Mucosa of gallbladder (tissue), 1 donor: ENCODE data around the gene EP300. TPM values are rescaled to one million over a fixed set of nuclear protein-coding genes. Genes with fewer than 3 reads are reported as not detected.
"Not testable (repeated sequence)": the region's sequence is repeated elsewhere in the genome, so short reads cannot be mapped to it uniquely, and the experiment has no call there.

Experiments
- DNase-seq: peaks from one replicate; pipeline ENCODE4 v3.0.0-alpha.2; 2020; ENCODE audit warnings: low spot score
- total RNA-seq: library from RNA; stranded (reverse); gene quantifications from one replicate; pipeline ENCODE4 v1.2.1, GENCODE V29; 2021
- donor health status: DM: no; HTN: no; CAD: no.

EP300 gene
- total RNA-seq = 69.3 TPM

- peak; percentile 81 for DNase-seq
Measured at GRCh38 chr22:41092023-41092817, at the start of gene EP300. Gene EP300, plus strand, starts transcription at chr22:41092592. Its CDS starts 413 bp downstream, at chr22:41093005.

GRCh38 chr22:41043722-41044121 is 48.7 kb upstream of the EP300 start:
- no peak for DNase-seq

GRCh38 chr22:41045575-41045974 is 46.8 kb upstream of the EP300 start:
- not testable (repeated sequence) for DNase-seq

GRCh38 chr22:41047801-41048211 is 44.6 kb upstream of the EP300 start:
- DNase-seq = no peak

GRCh38 chr22:41048345-41048744 is 44.0 kb upstream of the EP300 start:
- not testable (repeated sequence) for DNase-seq

GRCh38 chr22:41048791-41049717 is 43.3 kb upstream of the EP300 start:
- DNase-seq = peak; percentile 66

- DNase-seq = not testable (repeated sequence)
Measured at GRCh38 chr22:41049795-41050194, 42.6 kb upstream of the EP300 start.

GRCh38 chr22:41050883-41051282 is 41.5 kb upstream of the EP300 start:
- DNase-seq = no peak

- DNase-seq = no peak
Measured at GRCh38 chr22:41052661-41053490, 39.5 kb upstream of the EP300 start.

- DNase-seq = no peak
Measured at GRCh38 chr22:41057076-41057475, 35.3 kb upstream of the EP300 start.

- no peak for DNase-seq
Measured at GRCh38 chr22:41062146-41062545, 30.2 kb upstream of the EP300 start.

GRCh38 chr22:41064326-41064725 is 28.1 kb upstream of the EP300 start:
- DNase-seq = not testable (repeated sequence)

GRCh38 chr22:41066341-41066740 is 26.1 kb upstream of the EP300 start:
- DNase-seq = not testable (repeated sequence)

- not testable (repeated sequence) for DNase-seq
Measured at GRCh38 chr22:41067968-41068367, 24.4 kb upstream of the EP300 start.

- no peak for DNase-seq
Measured at GRCh38 chr22:41070665-41071331, 21.6 kb upstream of the EP300 start.

- DNase-seq = no peak
Measured at GRCh38 chr22:41074061-41074460, 18.3 kb upstream of the EP300 start.

GRCh38 chr22:41074466-41074865 is 17.9 kb upstream of the EP300 start:
- no peak for DNase-seq

- DNase-seq = no peak
Measured at GRCh38 chr22:41074941-41075710, 17.3 kb upstream of the EP300 start.

GRCh38 chr22:41075946-41076345 is 16.4 kb upstream of the EP300 start:
- DNase-seq = no peak

GRCh38 chr22:41076857-41077256 is 15.5 kb upstream of the EP300 start:
- no peak for DNase-seq
